HG03571 (cell line): ENCODE data around the gene TSC22D1.

ENCODE experiments used
- ATAC-seq: cut with Tn5 transposase; IDR thresholded peaks from one replicate; pipeline ENCODE4 v1.9.1; 2021; ENCODE audit not compliant: unreplicated experiment

The TSC22D1 gene

GRCh38 chr13:44433863-44434765 is 142.0 kb downstream of the TSC22D1 start:
- no peak for ATAC-seq

- no peak for ATAC-seq
Observed at GRCh38 chr13:44432650-44433049, 143.5 kb downstream of the TSC22D1 start.

- ATAC-seq: no peak
Observed at GRCh38 chr13:44431150-44431549, 145.0 kb downstream of the TSC22D1 start.

GRCh38 chr13:44429311-44429710 is 146.8 kb downstream of the TSC22D1 start:
- ATAC-seq: no peak

- no peak for ATAC-seq
Observed at GRCh38 chr13:44426461-44426860, 149.7 kb downstream of the TSC22D1 start.

- ATAC-seq: no peak
Observed at GRCh38 chr13:44425815-44426078, 150.4 kb downstream of the TSC22D1 start.

- ATAC-seq: no peak
Observed at GRCh38 chr13:44425041-44425814, 150.9 kb downstream of the TSC22D1 start.

- no peak for ATAC-seq
Observed at GRCh38 chr13:44423824-44424223, 152.3 kb downstream of the TSC22D1 start.

- ATAC-seq: no peak
Observed at GRCh38 chr13:44422755-44423643, 153.1 kb downstream of the TSC22D1 start.

- no peak for ATAC-seq
Observed at GRCh38 chr13:44421853-44422525, 154.1 kb downstream of the TSC22D1 start.

- no peak for ATAC-seq
Observed at GRCh38 chr13:44420376-44421220, 155.5 kb downstream of the TSC22D1 start.

- no peak for ATAC-seq
Observed at GRCh38 chr13:44417876-44418275, 158.3 kb downstream of the TSC22D1 start.

- ATAC-seq: no peak
Observed at GRCh38 chr13:44417446-44417845, 158.7 kb downstream of the TSC22D1 start.

GRCh38 chr13:44416744-44417143 is 159.4 kb downstream of the TSC22D1 start:
- no peak for ATAC-seq

- no peak for ATAC-seq
Observed at GRCh38 chr13:44416301-44416700, 159.8 kb downstream of the TSC22D1 start.

- ATAC-seq: no peak
Observed at GRCh38 chr13:44415815-44416214, 160.3 kb downstream of the TSC22D1 start.

- ATAC-seq: no peak
Observed at GRCh38 chr13:44414716-44415115, 161.4 kb downstream of the TSC22D1 start.

- no peak for ATAC-seq
Observed at GRCh38 chr13:44413095-44413494, 163.0 kb downstream of the TSC22D1 start.

- ATAC-seq: no peak
Observed at GRCh38 chr13:44412346-44412935, 163.7 kb downstream of the TSC22D1 start.
